NCI-H446 (cell line): ENCODE results near the gene ADGRD1.
"Not testable (repeated sequence)": the region's sequence is repeated elsewhere in the genome, so short reads cannot be mapped to it uniquely, and the experiment has no call there.

Experiments
- DNase-seq, 2 experiments: peaks; one replicate each; lab custom pipeline; 2025; lab: John Stamatoyannopoulos, UW

Gene ADGRD1

GRCh38 chr12:130937546-130937945 is 16.2 kb upstream of the ADGRD1 start:
- not testable (repeated sequence) for DNase-seq

GRCh38 chr12:130938186-130938585 is 15.5 kb upstream of the ADGRD1 start:
- no peak for DNase-seq

GRCh38 chr12:130944878-130945277 is 8.8 kb upstream of the ADGRD1 start:
- no peak for DNase-seq

GRCh38 chr12:130945786-130946492 is 7.8 kb upstream of the ADGRD1 start:
- DNase-seq = no peak

GRCh38 chr12:130947028-130947613 is 6.6 kb upstream of the ADGRD1 start:
- DNase-seq = no peak

- DNase-seq = no peak
Observed at GRCh38 chr12:130948136-130948535, 5.6 kb upstream of the ADGRD1 start.

- DNase-seq = no peak
Observed at GRCh38 chr12:130948751-130949150, 5.0 kb upstream of the ADGRD1 start.

GRCh38 chr12:130949806-130950205 is 3.9 kb upstream of the ADGRD1 start:
- DNase-seq = no peak

- DNase-seq = no peak
Observed at GRCh38 chr12:130951636-130952035, 2.1 kb upstream of the ADGRD1 start.

- DNase-seq = no peak
Observed at GRCh38 chr12:130952171-130952954, 1.3 kb upstream of the ADGRD1 start.

- DNase-seq = no peak
Observed at GRCh38 chr12:130954544-130954831, 781 bp downstream of the ADGRD1 start.

- no peak for DNase-seq
Observed at GRCh38 chr12:130955238-130955816, 1.6 kb downstream of the ADGRD1 start.

GRCh38 chr12:130956009-130956408 is 2.3 kb downstream of the ADGRD1 start:
- DNase-seq = no peak

- no peak for DNase-seq
Observed at GRCh38 chr12:130956456-130957303, 3.0 kb downstream of the ADGRD1 start.

GRCh38 chr12:130957304-130957621 is 3.6 kb downstream of the ADGRD1 start:
- DNase-seq = no peak

- DNase-seq = no peak
Observed at GRCh38 chr12:130958557-130959140, 4.9 kb downstream of the ADGRD1 start.

GRCh38 chr12:130959632-130960031 is 5.9 kb downstream of the ADGRD1 start:
- DNase-seq = no peak

- DNase-seq = no peak
Observed at GRCh38 chr12:130960058-130960457, 6.4 kb downstream of the ADGRD1 start.

- DNase-seq = no peak
Observed at GRCh38 chr12:130960787-130961186, 7.1 kb downstream of the ADGRD1 start.

- DNase-seq = no peak
Observed at GRCh38 chr12:130961921-130962451, 8.3 kb downstream of the ADGRD1 start.

- no peak for DNase-seq
Observed at GRCh38 chr12:130965214-130965613, 11.5 kb downstream of the ADGRD1 start.

- no peak for DNase-seq
Observed at GRCh38 chr12:130965668-130966067, 12.0 kb downstream of the ADGRD1 start.
